Osteoblast (primary cell): Measurements from ENCODE around the gene TBC1D10A. TPM values are rescaled to one million over a fixed set of nuclear protein-coding genes. Genes with fewer than 3 reads are reported as not detected.
A peak's percentile ranks its signal among the peaks of the same experiment; 100 is the strongest.

Source experiments
- DNase-seq: peaks from one replicate; pipeline ENCODE4 v3.0.0; 2011; ENCODE audit warnings: low spot score, mixed read lengths; ENCODE audit not compliant: insufficient read length; ENCODE audit errors: missing footprints
- H2AFZ ChIP-seq: 2 replicates; pipeline ENCODE4 v1.6.0; 2011; ENCODE audit warnings: mild to moderate bottlenecking, low read length
- H3K27ac ChIP-seq: 2 replicates; pipeline ENCODE4 v1.5.1; 2011; ENCODE audit warnings: mild to moderate bottlenecking, low read depth, low read length, moderate library complexity
- H3K27me3 ChIP-seq: 2 replicates; pipeline ENCODE4 v1.6.0; 2012; ENCODE audit warnings: mild to moderate bottlenecking, control low read depth, inconsistent platforms, low read length, moderate library complexity; ENCODE audit not compliant: insufficient read depth
- H3K36me3 ChIP-seq: 2 replicates; pipeline ENCODE4 v1.5.1; 2011; ENCODE audit warnings: mild to moderate bottlenecking, low read length, control low read depth, moderate library complexity; ENCODE audit not compliant: insufficient read depth
- H3K4me1 ChIP-seq: 2 replicates; pipeline ENCODE4 v1.5.1; 2011; ENCODE audit warnings: mild to moderate bottlenecking, low read length, control low read depth, moderate library complexity; ENCODE audit not compliant: insufficient read depth
- H3K4me2 ChIP-seq: 2 replicates; pipeline ENCODE4 v1.6.0; 2011; ENCODE audit warnings: mild to moderate bottlenecking, low read length; ENCODE audit not compliant: insufficient read depth
- H3K4me3 ChIP-seq: fragments of 200-600 bp; sonication (generic); 3 replicates; pipeline ENCODE4 v1.5.1; 2012; ENCODE audit warnings: mild to moderate bottlenecking, low read length, inconsistent platforms; ENCODE audit not compliant: insufficient read depth
- H3K79me2 ChIP-seq: 2 replicates; pipeline ENCODE4 v1.6.0; 2012; ENCODE audit warnings: mild to moderate bottlenecking, low read length, control low read depth, inconsistent platforms; ENCODE audit not compliant: insufficient read depth
- H3K9me3 ChIP-seq: 2 replicates; pipeline ENCODE4 v1.5.1; 2011; ENCODE audit warnings: low read depth, low read length, control low read depth
- H4K20me1 ChIP-seq: 2 replicates; pipeline ENCODE4 v1.6.0; 2012; ENCODE audit warnings: mild to moderate bottlenecking, low read length, control low read depth; ENCODE audit not compliant: insufficient read depth
- total RNA-seq: library from RNA; depleted of rRNA; stranded (reverse); fragments of >200 nt; gene quantifications from 2 replicates; pipeline ENCODE4 v1.2.3, GENCODE V29; 2012
- TF ChIP-seq, protein P1 (sequence below): IDR thresholded peaks from 2 replicates; pipeline ENCODE4 v1.5.1; 2011; ENCODE audit warnings: mild to moderate bottlenecking, low read depth, low read length, moderate library complexity; ENCODE audit errors: extremely low read depth

The TBC1D10A gene
- total RNA-seq, 1 donor, result 32.9 TPM

DNA sequence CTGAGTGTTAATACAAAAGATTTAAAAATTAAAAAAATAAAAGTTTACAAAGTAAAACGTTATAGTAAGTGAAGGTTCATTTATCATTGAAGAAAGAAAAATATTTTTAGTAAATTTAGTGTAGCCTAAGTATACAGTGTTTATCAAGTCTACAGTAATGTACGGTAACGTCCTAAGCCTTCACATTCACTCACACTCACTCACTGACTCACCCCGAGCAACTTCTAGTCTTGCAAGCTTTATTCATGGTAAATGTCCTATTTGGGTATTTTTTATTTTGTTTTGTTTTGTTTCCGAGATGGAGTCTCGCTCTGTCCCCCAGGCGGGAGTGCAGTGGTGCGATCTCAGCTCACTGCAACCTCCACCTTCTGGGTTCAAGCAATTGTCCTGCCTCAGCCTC is 46.2 kb downstream of the TBC1D10A start:
- no peaks in the 10 kb centered on the region for H3K9me3 ChIP-seq
- H3K4me1 ChIP-seq, result peaks cover 38% of the 10 kb centered on the region
- no peaks in the 10 kb centered on the region for H3K79me2 ChIP-seq
- H3K4me2 ChIP-seq, result no peak overlapping the region
- TF ChIP-seq, protein P1, sequence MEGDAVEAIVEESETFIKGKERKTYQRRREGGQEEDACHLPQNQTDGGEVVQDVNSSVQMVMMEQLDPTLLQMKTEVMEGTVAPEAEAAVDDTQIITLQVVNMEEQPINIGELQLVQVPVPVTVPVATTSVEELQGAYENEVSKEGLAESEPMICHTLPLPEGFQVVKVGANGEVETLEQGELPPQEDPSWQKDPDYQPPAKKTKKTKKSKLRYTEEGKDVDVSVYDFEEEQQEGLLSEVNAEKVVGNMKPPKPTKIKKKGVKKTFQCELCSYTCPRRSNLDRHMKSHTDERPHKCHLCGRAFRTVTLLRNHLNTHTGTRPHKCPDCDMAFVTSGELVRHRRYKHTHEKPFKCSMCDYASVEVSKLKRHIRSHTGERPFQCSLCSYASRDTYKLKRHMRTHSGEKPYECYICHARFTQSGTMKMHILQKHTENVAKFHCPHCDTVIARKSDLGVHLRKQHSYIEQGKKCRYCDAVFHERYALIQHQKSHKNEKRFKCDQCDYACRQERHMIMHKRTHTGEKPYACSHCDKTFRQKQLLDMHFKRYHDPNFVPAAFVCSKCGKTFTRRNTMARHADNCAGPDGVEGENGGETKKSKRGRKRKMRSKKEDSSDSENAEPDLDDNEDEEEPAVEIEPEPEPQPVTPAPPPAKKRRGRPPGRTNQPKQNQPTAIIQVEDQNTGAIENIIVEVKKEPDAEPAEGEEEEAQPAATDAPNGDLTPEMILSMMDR, result no peak
- H4K20me1 ChIP-seq, result no peaks in the 10 kb centered on the region
- peak; percentile 48 for DNase-seq
- no peaks in the 10 kb centered on the region for H3K27me3 ChIP-seq
- H3K36me3 ChIP-seq, result no peaks in the 10 kb centered on the region
- H2AFZ ChIP-seq, result no peak overlapping the region
- H3K4me3 ChIP-seq, result no peak overlapping the region
- H3K27ac ChIP-seq, result peak overlapping the region; percentile 92

DNA sequence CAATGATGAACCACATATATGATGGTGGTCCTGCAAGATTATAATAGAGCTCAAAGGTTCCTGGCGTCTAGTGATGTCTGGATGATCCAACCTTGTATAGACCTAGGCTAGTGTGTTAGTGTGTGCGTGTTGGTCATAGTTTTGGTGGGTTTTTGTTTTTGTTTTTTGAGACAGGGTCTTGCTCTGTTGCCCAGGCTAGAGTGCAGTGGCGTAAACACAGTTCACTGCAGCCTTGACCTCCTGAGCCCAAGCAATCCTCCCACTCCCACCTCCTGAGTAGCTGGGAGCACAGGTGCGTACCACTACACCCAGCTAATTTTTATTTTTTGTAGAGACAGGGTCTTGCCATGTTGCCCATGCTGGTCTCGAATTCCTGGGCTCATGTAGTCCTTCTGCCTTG is 46.8 kb downstream of the TBC1D10A start:
- H3K36me3 ChIP-seq, result no peaks in the 10 kb centered on the region
- H4K20me1 ChIP-seq, result no peaks in the 10 kb centered on the region
- H3K79me2 ChIP-seq, result no peaks in the 10 kb centered on the region
- peak overlapping the region; percentile 92 for H3K27ac ChIP-seq
- H3K4me2 ChIP-seq, result peak overlapping the region; percentile 51
- peak overlapping the region; percentile 32 for H3K4me3 ChIP-seq
- H3K27me3 ChIP-seq, result no peaks in the 10 kb centered on the region
- DNase-seq, result no peak
- no peak overlapping the region for H2AFZ ChIP-seq
- TF ChIP-seq, protein P1, result no peak
- peaks cover 38% of the 10 kb centered on the region for H3K4me1 ChIP-seq
- H3K9me3 ChIP-seq, result no peaks in the 10 kb centered on the region

DNA sequence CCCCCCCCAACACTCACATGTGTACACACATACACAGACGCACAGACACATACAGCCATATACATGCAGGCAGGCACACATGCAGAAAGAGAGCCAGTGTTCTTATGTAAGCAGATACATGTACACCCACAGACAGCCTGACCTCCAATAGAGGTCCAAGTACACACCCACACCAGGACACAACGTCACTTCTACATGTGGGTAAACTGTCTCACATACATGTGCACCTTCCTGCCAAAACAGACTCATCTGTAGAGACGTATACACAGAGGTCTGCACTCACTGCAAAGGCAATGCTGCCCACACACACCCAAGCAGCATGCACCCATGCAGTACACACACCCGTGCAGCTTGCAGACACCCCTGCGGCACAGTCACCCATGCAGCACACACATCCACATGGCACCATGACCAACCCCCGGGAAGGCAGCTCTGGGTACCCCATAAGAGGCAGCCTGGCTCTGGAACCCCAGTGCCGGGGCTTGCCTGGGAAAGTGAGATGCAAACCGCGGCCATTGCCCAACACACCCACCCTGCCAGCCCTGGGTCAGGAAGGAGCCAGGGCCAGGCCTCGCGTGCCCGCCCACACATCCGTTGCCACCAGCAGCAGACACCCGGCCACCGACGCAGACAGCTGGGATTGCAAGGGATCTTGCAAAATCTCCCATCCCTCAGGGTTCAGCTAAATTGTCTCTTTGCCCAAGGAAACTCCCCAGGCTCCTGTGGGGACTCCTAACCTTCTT is 47.5 kb downstream of the TBC1D10A start:
- no peaks in the 10 kb centered on the region for H3K79me2 ChIP-seq
- H3K36me3 ChIP-seq, result no peaks in the 10 kb centered on the region
- peak overlapping the region; percentile 92 for H3K27ac ChIP-seq
- no peaks in the 10 kb centered on the region for H3K9me3 ChIP-seq
- peak; percentile 66 for DNase-seq
- H3K4me1 ChIP-seq, result peaks cover 38% of the 10 kb centered on the region
- peak overlapping the region; percentile 51 for H3K4me2 ChIP-seq
- H4K20me1 ChIP-seq, result no peaks in the 10 kb centered on the region
- H2AFZ ChIP-seq, result no peak overlapping the region
- TF ChIP-seq, protein P1, result no peak
- H3K27me3 ChIP-seq, result no peaks in the 10 kb centered on the region
- H3K4me3 ChIP-seq, result peak overlapping the region; percentile 32

DNA sequence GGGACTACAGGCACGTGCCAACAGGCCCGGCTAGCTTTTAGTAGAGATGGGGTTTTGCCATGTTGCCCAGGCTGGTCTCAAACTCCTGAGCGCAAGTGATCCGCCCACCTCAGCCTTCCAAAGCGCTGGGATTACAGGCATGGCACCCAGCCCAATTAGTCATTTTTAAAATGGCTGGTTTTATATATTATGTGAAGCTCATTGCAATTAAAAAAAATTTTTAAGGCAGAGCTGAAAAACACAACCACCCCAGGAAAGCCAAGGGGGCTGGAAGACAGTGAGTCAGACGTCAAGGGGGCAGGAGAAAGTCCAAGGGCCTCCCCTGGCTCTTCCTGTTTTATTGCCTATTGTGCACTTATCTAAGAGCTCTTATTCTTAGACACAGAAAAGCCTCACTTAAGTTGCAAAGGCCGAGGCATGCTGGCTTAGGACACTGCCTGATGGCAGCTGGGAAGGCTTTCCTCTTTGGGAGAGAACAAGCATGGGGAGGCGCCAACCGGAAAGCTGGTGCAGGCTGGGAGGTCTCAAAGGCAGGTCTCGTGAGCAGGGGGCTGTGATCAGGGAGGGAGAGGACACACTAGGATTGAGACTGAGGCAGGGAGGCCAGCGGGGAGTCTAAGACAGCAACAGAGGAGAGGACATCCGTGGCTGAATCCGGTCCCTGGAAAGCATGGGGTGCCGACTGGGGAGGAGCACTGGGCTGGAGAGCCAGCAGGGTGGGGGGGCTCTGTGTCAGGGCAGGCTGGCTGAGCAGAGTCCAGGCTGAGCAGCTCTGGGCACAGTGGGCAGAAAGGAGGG is 49.0 kb downstream of the TBC1D10A start:
- peak overlapping the region; percentile 57 for H2AFZ ChIP-seq
- peak overlapping the region; percentile 92 for H3K27ac ChIP-seq
- peak; percentile 92 for DNase-seq
- no peaks in the 10 kb centered on the region for H3K36me3 ChIP-seq
- TF ChIP-seq, protein P1, result no peak
- H3K79me2 ChIP-seq, result no peaks in the 10 kb centered on the region
- H4K20me1 ChIP-seq, result no peaks in the 10 kb centered on the region
- H3K4me3 ChIP-seq, result peak overlapping the region; percentile 37
- no peaks in the 10 kb centered on the region for H3K27me3 ChIP-seq
- peaks cover 38% of the 10 kb centered on the region for H3K4me1 ChIP-seq
- H3K9me3 ChIP-seq, result no peaks in the 10 kb centered on the region
- H3K4me2 ChIP-seq, result peak overlapping the region; percentile 61
